Left ventricle myocardium superior (tissue), 1 donor: ENCODE data around the gene PTPRN2. TPM values are rescaled to one million over a fixed set of nuclear protein-coding genes. Genes with fewer than 3 reads are reported as not detected.

Source experiments
- ATAC-seq: fragments of 200-7000 bp; cut with Tn5 transposase; one replicate; pipeline ENCODE4 v1.9.1; 2020; ENCODE audit warnings: mild to moderate bottlenecking, moderate library complexity
- DNase-seq: peaks from one replicate; pipeline ENCODE4 v3.0.0-alpha.2; 2020
- intact Hi-C: fragments of 100-400 bp; cut with micrococcal nuclease; formaldehyde crosslinking; loops from one replicate; pipeline ENCODE4 v1.11.0; 2022
- total RNA-seq: library from RNA; stranded (reverse); fragmentation: NEBNext Ultra II Directional; extraction: Animal tissue kit (Norgen Biotek cat#: 25700); gene quantifications from one replicate; pipeline ENCODE4 v1.2.1, GENCODE V29; 2021
- donor health status: DM: no; HTN: yes; CAD: no; lungs with severe emphysema.

PTPRN2 gene
- total RNA-seq, 1 donor from 2014 or later: 1.3 TPM

- peak; percentile 70 for ATAC-seq
- peak; percentile 70 for DNase-seq
- intact Hi-C loops: no loop called here
Measured at GRCh38 chr7:157612664-157613561, 974.7 kb downstream of the PTPRN2 start.

- no peak for ATAC-seq
- intact Hi-C loops: no loop called here
- no peak for DNase-seq
Measured at GRCh38 chr7:157612009-157612663, 975.5 kb downstream of the PTPRN2 start.

GRCh38 chr7:157611341-157611740 is 976.3 kb downstream of the PTPRN2 start:
- ATAC-seq (no peak), DNase-seq (no peak)
- intact Hi-C loops: no loop called here

- intact Hi-C loops: no loop called here
- ATAC-seq (no peak), DNase-seq (no peak)
Measured at GRCh38 chr7:157610671-157611295, 976.8 kb downstream of the PTPRN2 start.

- no peak for DNase-seq
- intact Hi-C loops: no loop called here
Measured at GRCh38 chr7:157609932-157610640, 977.5 kb downstream of the PTPRN2 start.

GRCh38 chr7:157609516-157609915 is 978.1 kb downstream of the PTPRN2 start:
- intact Hi-C loops: no loop called here
- no peak for DNase-seq
- no peak for ATAC-seq

More at GRCh38 chr7:157609932-157610640, 977.5 kb downstream of the PTPRN2 start:
- ATAC-seq: no peak

- ATAC-seq: no peak
- no peak for DNase-seq
Measured at GRCh38 chr7:157607218-157607617, 980.4 kb downstream of the PTPRN2 start.

GRCh38 chr7:157606140-157606539 is 981.5 kb downstream of the PTPRN2 start:
- no peak for DNase-seq
- no peak for ATAC-seq
- intact Hi-C loops: no loop called here

More at GRCh38 chr7:157607218-157607617, 980.4 kb downstream of the PTPRN2 start:
- intact Hi-C loops: no loop called here

- intact Hi-C loops: no loop called here
- ATAC-seq (no peak), DNase-seq (no peak)
Measured at GRCh38 chr7:157605638-157606037, 982.0 kb downstream of the PTPRN2 start.

GRCh38 chr7:157604661-157605381 is 982.8 kb downstream of the PTPRN2 start:
- ATAC-seq: no peak
- no peak for DNase-seq

GRCh38 chr7:157603716-157604115 is 983.9 kb downstream of the PTPRN2 start:
- DNase-seq: no peak
- intact Hi-C loops: no loop called here
- ATAC-seq: no peak

More at GRCh38 chr7:157604661-157605381, 982.8 kb downstream of the PTPRN2 start:
- intact Hi-C loops: no loop called here

GRCh38 chr7:157603005-157603404 is 984.6 kb downstream of the PTPRN2 start:
- ATAC-seq (no peak), DNase-seq (no peak)
- intact Hi-C loops: no loop called here

- intact Hi-C loops: no loop called here
- DNase-seq: no peak
- no peak for ATAC-seq
Measured at GRCh38 chr7:157602581-157602980, 985.0 kb downstream of the PTPRN2 start.

- DNase-seq: no peak
- ATAC-seq: no peak
- intact Hi-C loops: no loop called here
Measured at GRCh38 chr7:157602156-157602555, 985.5 kb downstream of the PTPRN2 start.

- DNase-seq (no peak), ATAC-seq (no peak)
- intact Hi-C loops: no loop called here
Measured at GRCh38 chr7:157601530-157601929, 986.1 kb downstream of the PTPRN2 start.

GRCh38 chr7:157599491-157599890 is 988.1 kb downstream of the PTPRN2 start:
- no peak for ATAC-seq
- no peak for DNase-seq
- intact Hi-C loops: no loop called here

- DNase-seq (no peak), ATAC-seq (no peak)
- intact Hi-C loops: no loop called here
Measured at GRCh38 chr7:157597562-157597961, 990.1 kb downstream of the PTPRN2 start.

- DNase-seq (no peak), ATAC-seq (no peak)
- intact Hi-C loops: no loop called here
Measured at GRCh38 chr7:157596881-157597280, 990.7 kb downstream of the PTPRN2 start.

GRCh38 chr7:157596471-157596870 is 991.2 kb downstream of the PTPRN2 start:
- ATAC-seq (no peak), DNase-seq (no peak)
- intact Hi-C loops: no loop called here
